SU-DHL-6 (cell line): Measurements from ENCODE around the gene PRKD1.

Experiments
- H2AFZ ChIP-seq: fragments of 200-600 bp; sonication (generic); 2 replicates; pipeline ENCODE4 v1.6.1; 2014; ENCODE audit warnings: low read depth, mild to moderate bottlenecking, moderate library complexity, mixed read lengths, antibody characterized with exemption, low read length; ENCODE audit not compliant: severe bottlenecking
- H3F3A ChIP-seq: fragments of 200-600 bp; shearing (Covaris generic); 2 replicates; pipeline ENCODE4 v1.6.0; 2016; ENCODE audit warnings: antibody characterized with exemption, mild to moderate bottlenecking; ENCODE audit not compliant: insufficient read depth
- H3K27ac ChIP-seq: fragments of 200-600 bp; sonication (generic); 2 replicates; pipeline ENCODE4 v1.5.1; 2016; ENCODE audit warnings: low read depth, mild to moderate bottlenecking, low read length, moderate library complexity, mixed read lengths
- H3K27me3 ChIP-seq: fragments of 200-600 bp; sonication (generic), shearing (Covaris generic); 2 replicates; pipeline ENCODE4 v1.6.0; 2014; ENCODE audit warnings: mild to moderate bottlenecking, low read length
- H3K36me3 ChIP-seq: fragments of 200-600 bp; sonication (generic); 2 replicates; pipeline ENCODE4 v1.6.1; 2014; ENCODE audit warnings: mild to moderate bottlenecking, low read length, mixed read lengths
- H3K4me2 ChIP-seq: fragments of 300-600, 200-600 bp; shearing (Covaris generic), sonication (generic); 2 replicates; pipeline ENCODE4 v1.6.0; 2014; ENCODE audit warnings: low read length, low read depth, mild to moderate bottlenecking; ENCODE audit not compliant: poor library complexity, severe bottlenecking
- H3K4me3 ChIP-seq: fragments of 200-600 bp; sonication (generic); 2 replicates; pipeline ENCODE4 v1.5.1; 2014; ENCODE audit warnings: antibody characterized with exemption, low read length, mild to moderate bottlenecking, mixed read lengths; ENCODE audit not compliant: insufficient read depth, poor library complexity, severe bottlenecking
- H3K79me2 ChIP-seq: fragments of 200-600 bp; sonication (generic); 2 replicates; pipeline ENCODE4 v1.6.1; 2014; ENCODE audit warnings: mild to moderate bottlenecking, low read length, moderate library complexity; ENCODE audit not compliant: insufficient read depth
- H3K9ac ChIP-seq: fragments of 200-600 bp; sonication (generic); 2 replicates; pipeline ENCODE4 v1.7.0; 2014; ENCODE audit warnings: mild to moderate bottlenecking, low read length
- H3K9me2 ChIP-seq: fragments of 200-600 bp; sonication (generic); replicated peaks from 2 replicates; pipeline ENCODE4 v1.6.1; 2014; ENCODE audit warnings: low read length; ENCODE audit not compliant: insufficient read depth
- H3K9me3 ChIP-seq: fragments of 200-600 bp; sonication (generic); 2 replicates; pipeline ENCODE4 v1.6.1; 2014; ENCODE audit warnings: low read length, mixed read lengths; ENCODE audit not compliant: insufficient read depth
- H4K20me1 ChIP-seq: fragments of 200-600 bp; sonication (generic); 2 replicates; pipeline ENCODE4 v1.6.1; 2014; ENCODE audit warnings: low read depth, mild to moderate bottlenecking, antibody characterized with exemption, low read length, moderate library complexity, mixed read lengths
- EZH2phosphoT487 ChIP-seq: fragments of 200-600 bp; sonication (generic), shearing (Covaris generic); conservative IDR thresholded peaks from 2 replicates; pipeline ENCODE4 v1.6.1; 2018; ENCODE audit warnings: mild to moderate bottlenecking, antibody characterized with exemption, low read length, moderate library complexity, mixed read lengths
- TF ChIP-seq, protein P1 (sequence below): fragments of 200-600 bp; sonication (generic); IDR thresholded peaks from one replicate; pipeline ENCODE4 v1.5.1; 2017; ENCODE audit warnings: antibody characterized with exemption, mild to moderate bottlenecking, low read length, moderate library complexity; ENCODE audit not compliant: insufficient read depth, poor library complexity, severe bottlenecking

PRKD1 gene

DNA sequence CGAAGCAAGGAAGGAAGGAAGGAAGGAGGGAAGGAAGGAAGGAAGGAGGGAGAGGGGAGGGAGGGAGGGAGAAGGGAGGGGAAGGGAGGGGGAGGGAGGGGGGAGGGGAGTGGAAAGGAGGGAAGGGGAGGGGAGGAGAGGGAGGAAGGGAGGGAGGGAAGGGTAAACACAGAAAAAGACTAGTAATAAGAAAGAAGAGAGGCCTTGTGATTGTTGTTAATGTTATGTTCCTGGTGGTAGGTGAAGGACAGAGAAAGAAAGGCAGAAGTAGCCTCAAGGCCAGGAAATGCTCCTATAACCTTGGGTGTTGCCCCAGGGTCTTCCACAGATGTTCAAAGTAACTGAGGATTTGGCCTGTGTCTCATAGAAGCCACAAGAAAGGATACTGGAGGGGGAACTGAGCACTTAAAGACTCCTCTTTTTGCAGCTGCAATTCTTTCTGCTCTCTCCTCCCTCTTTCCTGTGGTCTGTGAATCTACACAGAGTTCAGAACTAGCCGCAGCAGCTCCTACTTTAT, 164.2 kb downstream of the PRKD1 start:
- Histone ChIP-seq H2AFZ (no peak overlapping the region), H3K79me2 (no peaks in the 10 kb centered on the region), H3K4me2 (no peak overlapping the region)

DNA sequence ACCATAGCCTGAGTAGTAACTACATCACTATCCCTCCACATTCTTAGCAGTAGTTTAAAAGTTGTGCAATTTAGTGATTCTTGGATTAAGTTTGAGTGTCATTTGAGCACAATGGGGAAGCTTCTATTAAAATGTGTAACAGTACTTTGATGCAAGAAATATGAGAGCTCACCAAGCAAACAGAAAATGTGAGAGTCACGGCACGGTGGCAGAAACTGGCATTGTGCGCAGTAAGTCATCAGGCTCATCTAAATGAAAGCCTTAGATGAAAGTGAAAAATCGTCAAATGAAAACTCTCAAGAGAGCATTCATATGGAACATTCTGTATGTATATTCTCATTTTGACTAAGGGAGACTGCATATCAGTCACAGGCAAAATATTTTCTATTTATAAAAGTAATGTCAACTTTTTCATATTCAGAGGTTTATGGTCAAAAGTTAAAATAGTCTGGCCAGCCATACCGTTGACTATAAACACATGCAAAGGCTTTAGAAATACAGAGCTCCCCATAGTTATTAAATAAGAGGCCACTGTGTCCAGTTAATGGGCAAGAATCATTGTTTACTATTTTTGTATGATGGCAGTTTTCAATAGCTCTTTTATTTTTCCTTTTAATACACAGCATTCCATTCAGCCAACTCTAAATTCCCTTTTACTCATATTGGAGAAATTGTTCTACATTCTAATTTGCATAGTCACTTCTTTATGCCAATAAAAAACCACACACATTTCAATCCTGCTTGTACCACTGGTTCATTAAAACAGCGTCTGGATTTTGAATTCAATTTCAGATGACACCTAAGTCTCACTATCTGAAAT, 167.9 kb downstream of the PRKD1 start:
- no peaks in the 10 kb centered on the region for H3K27me3 ChIP-seq
- H3K79me2 ChIP-seq = no peaks in the 10 kb centered on the region
- H3K27ac ChIP-seq = no peak overlapping the region
- no peaks in the 10 kb centered on the region for H3F3A ChIP-seq
- TF ChIP-seq, protein P1, sequence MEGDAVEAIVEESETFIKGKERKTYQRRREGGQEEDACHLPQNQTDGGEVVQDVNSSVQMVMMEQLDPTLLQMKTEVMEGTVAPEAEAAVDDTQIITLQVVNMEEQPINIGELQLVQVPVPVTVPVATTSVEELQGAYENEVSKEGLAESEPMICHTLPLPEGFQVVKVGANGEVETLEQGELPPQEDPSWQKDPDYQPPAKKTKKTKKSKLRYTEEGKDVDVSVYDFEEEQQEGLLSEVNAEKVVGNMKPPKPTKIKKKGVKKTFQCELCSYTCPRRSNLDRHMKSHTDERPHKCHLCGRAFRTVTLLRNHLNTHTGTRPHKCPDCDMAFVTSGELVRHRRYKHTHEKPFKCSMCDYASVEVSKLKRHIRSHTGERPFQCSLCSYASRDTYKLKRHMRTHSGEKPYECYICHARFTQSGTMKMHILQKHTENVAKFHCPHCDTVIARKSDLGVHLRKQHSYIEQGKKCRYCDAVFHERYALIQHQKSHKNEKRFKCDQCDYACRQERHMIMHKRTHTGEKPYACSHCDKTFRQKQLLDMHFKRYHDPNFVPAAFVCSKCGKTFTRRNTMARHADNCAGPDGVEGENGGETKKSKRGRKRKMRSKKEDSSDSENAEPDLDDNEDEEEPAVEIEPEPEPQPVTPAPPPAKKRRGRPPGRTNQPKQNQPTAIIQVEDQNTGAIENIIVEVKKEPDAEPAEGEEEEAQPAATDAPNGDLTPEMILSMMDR = no peak
- TF ChIP-seq EZH2phosphoT487 = no peak
- no peaks in the 10 kb centered on the region for H3K36me3 ChIP-seq
- no peak overlapping the region for H3K9ac ChIP-seq
- no peaks in the 10 kb centered on the region for H4K20me1 ChIP-seq
- H3K4me2 ChIP-seq = no peak overlapping the region
- H3K9me3 ChIP-seq = no peaks in the 10 kb centered on the region
- H2AFZ ChIP-seq = no peak overlapping the region
- no peaks in the 10 kb centered on the region for H3K9me2 ChIP-seq
- no peak overlapping the region for H3K4me3 ChIP-seq

More for the DNA sequence above, 164.2 kb downstream of the PRKD1 start:
- TF ChIP-seq, protein P1 = no peak
- no peak for TF ChIP-seq EZH2phosphoT487
- no peak overlapping the region for H3K9ac ChIP-seq
- no peaks in the 10 kb centered on the region for H3K9me2 ChIP-seq
- H3K27me3 ChIP-seq = no peaks in the 10 kb centered on the region
- no peaks in the 10 kb centered on the region for H3K36me3 ChIP-seq
- H3K27ac ChIP-seq = no peak overlapping the region
- no peaks in the 10 kb centered on the region for H3K9me3 ChIP-seq
- no peaks in the 10 kb centered on the region for H3F3A ChIP-seq
- H3K4me3 ChIP-seq = no peak overlapping the region
- no peaks in the 10 kb centered on the region for H4K20me1 ChIP-seq

DNA sequence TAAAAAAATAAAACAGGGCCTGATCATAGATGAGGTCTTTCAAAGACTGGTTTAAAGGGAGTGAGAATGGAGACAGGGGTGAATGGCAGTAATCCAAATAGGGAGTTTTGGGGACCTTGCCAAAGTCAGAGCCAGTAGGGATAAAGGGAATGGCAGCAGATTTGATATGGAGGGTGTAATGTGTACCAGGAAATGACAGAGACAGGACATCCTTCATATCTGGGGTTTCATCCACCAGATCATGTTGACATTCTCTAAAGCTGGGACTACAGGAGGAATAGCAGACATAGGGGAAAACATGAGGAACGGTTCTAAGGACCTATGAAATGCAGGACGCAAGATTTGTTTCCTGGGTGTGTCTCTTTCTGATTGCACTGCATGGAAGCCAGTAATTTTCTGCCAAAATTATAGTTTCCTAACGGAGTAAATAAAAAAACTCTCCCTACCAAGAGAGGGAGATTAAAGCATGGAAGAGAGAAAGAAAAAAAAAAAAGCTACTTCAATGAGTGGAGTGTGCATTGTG, 169.9 kb downstream of the PRKD1 start:
- no peak overlapping the region for H3K27ac ChIP-seq
- no peaks in the 10 kb centered on the region for H3K9me3 ChIP-seq

More for the DNA sequence above, 169.9 kb downstream of the PRKD1 start:
- Histone ChIP-seq H3K4me2 (no peak overlapping the region), H4K20me1 (no peaks in the 10 kb centered on the region), H3K79me2 (no peaks in the 10 kb centered on the region), H2AFZ (no peak overlapping the region), H3K9me2 (no peaks in the 10 kb centered on the region), H3K4me3 (no peak overlapping the region), H3F3A (no peaks in the 10 kb centered on the region), H3K27me3 (no peaks in the 10 kb centered on the region), H3K36me3 (no peaks in the 10 kb centered on the region), H3K9ac (no peak overlapping the region)
- TF ChIP-seq, protein P1 = no peak
- no peak for TF ChIP-seq EZH2phosphoT487
